ENCODE data around the gene DSC1. TPM values are rescaled to one million over a fixed set of nuclear protein-coding genes. Genes with fewer than 3 reads are reported as not detected.

The DSC1 gene
- total and polyA plus RNA-seq, 2 of the 8 experiments (the other 6 are each of a cell fraction or from before 2014, with no cell fraction given): 0.02 TPM; not detected in 1

DNA sequence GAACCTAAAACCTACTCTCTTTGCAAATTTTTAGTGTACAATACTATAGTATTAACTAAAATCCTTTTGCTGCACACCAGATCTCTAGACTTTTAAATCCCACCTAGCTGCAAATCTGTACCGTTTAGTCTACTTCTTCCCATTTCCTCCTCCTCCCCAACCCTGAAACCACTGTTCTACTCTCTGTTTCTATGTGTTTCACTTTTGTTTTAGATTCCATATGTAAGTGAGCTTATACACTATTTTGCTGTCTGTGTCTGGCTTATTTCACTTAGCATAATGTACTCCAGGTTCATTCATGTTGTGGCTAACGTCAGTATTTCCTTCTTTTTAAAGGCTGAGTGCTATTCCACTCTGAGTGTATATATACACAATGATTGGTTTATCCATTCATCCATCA lies 42.1 kb downstream of the DSC1 start (continued):
- TF ChIP-seq CTBP2 (IDR thresholded peaks at IDR 0.05; ENCODE audit: borderline replicate concordance, insufficient read depth, insufficient read length, low read length) (no peak), EGR1 (IDR thresholded peaks at IDR 0.05; ENCODE audit: borderline replicate concordance, low read depth, low read length) (no peak)
